Measurements from ENCODE around the gene CDK12. TPM values are rescaled to one million over a fixed set of nuclear protein-coding genes. Genes with fewer than 3 reads are reported as not detected.
"Not testable (repeated sequence)": the region's sequence is repeated elsewhere in the genome, so short reads cannot be mapped to it uniquely, and the experiment has no call there.

CDK12 gene
- total RNA-seq, 1 donor from 2014 or later: 49.8 TPM

DNA sequence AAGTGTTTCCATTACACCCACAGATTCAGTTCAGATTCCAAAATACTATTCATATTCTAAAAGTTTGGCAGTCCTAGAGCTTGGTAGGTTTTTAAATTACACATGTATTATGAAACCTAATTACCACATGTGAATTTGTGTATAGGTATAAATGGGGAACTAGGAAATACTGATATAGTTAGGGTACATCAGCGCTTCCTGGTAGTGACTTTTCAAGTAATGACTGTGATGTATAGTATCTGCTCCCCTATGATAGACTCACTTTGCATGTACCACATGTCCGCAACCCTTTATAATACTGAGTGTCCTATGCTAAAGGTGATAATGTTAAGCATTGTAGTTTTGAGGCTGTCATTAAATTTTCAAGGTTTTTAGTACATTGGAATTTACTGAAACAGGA is 22.9 kb downstream of the CDK12 start:
- H3K27ac Mint-ChIP-seq (ENCODE audit: unreplicated experiment): no peak overlapping the region
- no peaks in the 10 kb centered on the region for H3K4me1 Mint-ChIP-seq (ENCODE audit: low read depth, unreplicated experiment)
- DNase-seq: no peak
- peaks cover 2% of the 10 kb centered on the region for H3K27me3 Mint-ChIP-seq (ENCODE audit: unreplicated experiment)
- no peaks in the 10 kb centered on the region for H3K36me3 Mint-ChIP-seq (ENCODE audit: unreplicated experiment)
- peaks cover 2% of the 10 kb centered on the region for H3K9me3 Mint-ChIP-seq (ENCODE audit: unreplicated experiment)
- H3K4me3 Mint-ChIP-seq (ENCODE audit: unreplicated experiment): no peak overlapping the region
- no peak for TF ChIP-seq CTCF (IDR thresholded peaks at IDR 0.05; ENCODE audit: partially characterized antibody, unreplicated experiment)

DNA sequence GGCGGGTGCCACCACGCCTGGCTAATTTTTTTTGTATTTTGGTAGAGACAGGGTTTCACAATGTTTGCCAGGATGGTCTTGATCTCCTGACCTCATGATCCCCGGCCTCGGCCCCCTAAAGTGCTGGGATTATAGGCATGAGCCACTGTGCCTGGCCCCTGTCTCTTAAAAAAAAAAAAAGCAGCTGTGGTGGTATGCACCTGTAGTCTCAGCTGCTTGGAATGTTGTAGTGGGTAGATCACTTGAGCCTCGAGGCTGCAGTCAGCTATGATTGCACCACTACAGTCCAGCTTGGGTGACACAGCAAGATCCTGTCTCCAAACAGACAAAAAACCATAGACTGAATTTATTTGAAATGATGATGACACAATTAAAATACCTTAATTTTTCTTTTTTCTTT is 24.3 kb downstream of the CDK12 start:
- DNase-seq: no peak
- Mint-ChIP-seq H3K27ac (ENCODE audit: unreplicated experiment) (no peak overlapping the region), H3K36me3 (ENCODE audit: unreplicated experiment) (no peaks in the 10 kb centered on the region), H3K4me3 (ENCODE audit: unreplicated experiment) (no peak overlapping the region), H3K4me1 (ENCODE audit: low read depth, unreplicated experiment) (no peaks in the 10 kb centered on the region), H3K9me3 (ENCODE audit: unreplicated experiment) (peaks cover 1% of the 10 kb centered on the region), H3K27me3 (ENCODE audit: unreplicated experiment) (no peaks in the 10 kb centered on the region)
- no peak for TF ChIP-seq CTCF (IDR thresholded peaks at IDR 0.05; ENCODE audit: partially characterized antibody, unreplicated experiment)

- no peaks in the 10 kb centered on the region for H3K4me1 Mint-ChIP-seq (ENCODE audit: low read depth, unreplicated experiment)
- no peak for TF ChIP-seq CTCF (IDR thresholded peaks at IDR 0.05; ENCODE audit: partially characterized antibody, unreplicated experiment)
- H3K27ac Mint-ChIP-seq (ENCODE audit: unreplicated experiment): no peak overlapping the region
- DNase-seq: no peak
- no peaks in the 10 kb centered on the region for H3K36me3 Mint-ChIP-seq (ENCODE audit: unreplicated experiment)
- H3K9me3 Mint-ChIP-seq (ENCODE audit: unreplicated experiment): no peaks in the 10 kb centered on the region
- no peak overlapping the region for H3K4me3 Mint-ChIP-seq (ENCODE audit: unreplicated experiment)
- no peaks in the 10 kb centered on the region for H3K27me3 Mint-ChIP-seq (ENCODE audit: unreplicated experiment)
Measured at GRCh38 chr17:39486242-39486641, 25.0 kb downstream of the CDK12 start.

DNA sequence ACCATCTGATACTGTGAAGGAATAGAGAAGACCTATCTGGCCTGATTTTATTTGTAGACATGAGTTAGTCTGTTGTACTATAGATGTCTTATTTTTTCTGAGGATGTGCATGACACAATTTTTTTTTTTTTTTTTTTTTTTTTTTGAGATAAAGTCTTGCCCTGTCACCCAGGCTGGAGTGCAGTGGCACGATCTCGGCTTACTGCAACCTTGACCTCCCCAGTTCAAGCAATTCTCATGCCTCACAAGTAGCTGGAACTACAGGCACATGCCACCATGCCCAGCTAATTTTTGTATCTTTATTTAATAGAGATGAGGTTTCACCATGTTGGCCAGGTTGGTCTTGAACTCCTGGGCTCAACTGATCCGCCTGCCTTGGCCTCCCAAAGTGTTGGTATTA is 26.2 kb downstream of the CDK12 start:
- not testable (repeated sequence) for H3K4me1 Mint-ChIP-seq (ENCODE audit: low read depth, unreplicated experiment); H3K9me3 Mint-ChIP-seq (ENCODE audit: unreplicated experiment); H3K4me3 Mint-ChIP-seq (ENCODE audit: unreplicated experiment); H3K36me3 Mint-ChIP-seq (ENCODE audit: unreplicated experiment); DNase-seq; H3K27me3 Mint-ChIP-seq (ENCODE audit: unreplicated experiment); H3K27ac Mint-ChIP-seq (ENCODE audit: unreplicated experiment)

GRCh38 chr17:39487946-39488345 is 26.7 kb downstream of the CDK12 start:
- no peaks in the 10 kb centered on the region for H3K9me3 Mint-ChIP-seq (ENCODE audit: unreplicated experiment)
- DNase-seq: no peak
- H3K4me1 Mint-ChIP-seq (ENCODE audit: low read depth, unreplicated experiment): no peaks in the 10 kb centered on the region
- no peak for TF ChIP-seq CTCF (IDR thresholded peaks at IDR 0.05; ENCODE audit: partially characterized antibody, unreplicated experiment)
- no peaks in the 10 kb centered on the region for H3K27me3 Mint-ChIP-seq (ENCODE audit: unreplicated experiment)
- H3K4me3 Mint-ChIP-seq (ENCODE audit: unreplicated experiment): no peak overlapping the region
- H3K36me3 Mint-ChIP-seq (ENCODE audit: unreplicated experiment): no peaks in the 10 kb centered on the region
- no peak overlapping the region for H3K27ac Mint-ChIP-seq (ENCODE audit: unreplicated experiment)

DNA sequence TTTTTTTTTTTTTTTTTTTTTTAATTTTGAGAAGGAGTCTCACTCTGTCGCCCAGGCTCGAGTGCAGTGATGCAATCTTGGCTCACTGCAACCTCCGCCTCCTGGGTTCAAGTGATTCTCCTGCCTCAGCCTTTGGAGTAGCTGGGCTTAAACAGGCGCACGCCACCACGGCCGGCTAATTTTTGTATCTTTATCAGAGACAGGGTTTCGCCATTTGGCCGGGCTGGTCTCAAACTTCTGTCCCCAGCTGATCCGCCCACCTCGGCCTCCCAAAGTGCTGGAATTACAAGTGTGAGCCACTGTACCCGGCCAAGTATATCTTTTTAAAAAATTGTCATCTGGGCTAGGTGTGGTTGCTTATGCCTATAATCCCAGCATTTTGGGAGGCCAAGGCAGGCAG is 35.6 kb downstream of the CDK12 start:
- not testable (repeated sequence) for H3K27ac Mint-ChIP-seq (ENCODE audit: unreplicated experiment); H3K4me3 Mint-ChIP-seq (ENCODE audit: unreplicated experiment); H3K4me1 Mint-ChIP-seq (ENCODE audit: low read depth, unreplicated experiment); H3K27me3 Mint-ChIP-seq (ENCODE audit: unreplicated experiment); H3K36me3 Mint-ChIP-seq (ENCODE audit: unreplicated experiment); DNase-seq; H3K9me3 Mint-ChIP-seq (ENCODE audit: unreplicated experiment)

Measured in glutamatergic neuron (in vitro differentiated cells).